ENCODE measurements around the gene NCBP1.

- TF ChIP-seq, protein P1, sequence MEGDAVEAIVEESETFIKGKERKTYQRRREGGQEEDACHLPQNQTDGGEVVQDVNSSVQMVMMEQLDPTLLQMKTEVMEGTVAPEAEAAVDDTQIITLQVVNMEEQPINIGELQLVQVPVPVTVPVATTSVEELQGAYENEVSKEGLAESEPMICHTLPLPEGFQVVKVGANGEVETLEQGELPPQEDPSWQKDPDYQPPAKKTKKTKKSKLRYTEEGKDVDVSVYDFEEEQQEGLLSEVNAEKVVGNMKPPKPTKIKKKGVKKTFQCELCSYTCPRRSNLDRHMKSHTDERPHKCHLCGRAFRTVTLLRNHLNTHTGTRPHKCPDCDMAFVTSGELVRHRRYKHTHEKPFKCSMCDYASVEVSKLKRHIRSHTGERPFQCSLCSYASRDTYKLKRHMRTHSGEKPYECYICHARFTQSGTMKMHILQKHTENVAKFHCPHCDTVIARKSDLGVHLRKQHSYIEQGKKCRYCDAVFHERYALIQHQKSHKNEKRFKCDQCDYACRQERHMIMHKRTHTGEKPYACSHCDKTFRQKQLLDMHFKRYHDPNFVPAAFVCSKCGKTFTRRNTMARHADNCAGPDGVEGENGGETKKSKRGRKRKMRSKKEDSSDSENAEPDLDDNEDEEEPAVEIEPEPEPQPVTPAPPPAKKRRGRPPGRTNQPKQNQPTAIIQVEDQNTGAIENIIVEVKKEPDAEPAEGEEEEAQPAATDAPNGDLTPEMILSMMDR (IDR thresholded peaks at IDR 0.05), result no peak
- TF ChIP-seq POLR2AphosphoS5 (IDR thresholded peaks at IDR 0.05), result no peak
Observed at GRCh38 chr9:97647996-97648395, 14.4 kb downstream of the NCBP1 start.
